Ovary (tissue), 9 donors: Measurements from ENCODE around the gene DGKG. TPM values are rescaled to one million over a fixed set of nuclear protein-coding genes. Genes with fewer than 3 reads are reported as not detected.

Source experiments
- DNase-seq, 5 donors: peaks; one replicate each; pipeline ENCODE4 v3.0.0-alpha.2; 2019 to 2020
- H3K27ac ChIP-seq, 2 donors: fragments of 200-600 bp; one replicate each; pipeline versions ENCODE4 v1.5.1 to v1.8.0; 2019 to 2022
- H3K27me3 ChIP-seq: fragments of 200-600 bp; one replicate; pipeline ENCODE4 v1.8.0; 2022
- H3K36me3 ChIP-seq: fragments of 200-600 bp; sonication (generic); one replicate; pipeline ENCODE4 v1.5.1; 2019
- H3K4me1 ChIP-seq: one replicate; pipeline ENCODE4 v1.8.1; 2013; ENCODE audit warnings: mild to moderate bottlenecking, moderate library complexity; ENCODE audit not compliant: insufficient read depth
- H3K4me3 ChIP-seq: fragments of 200-600 bp; sonication (generic); one replicate; pipeline ENCODE4 v1.5.1; 2017
- H3K9me3 ChIP-seq, 2 donors: fragments of 200-600 bp in 1 of 2; sonication (generic) in 1 of 2; one replicate each; pipeline versions ENCODE4 v1.5.1 to v1.8.1; 2013 to 2019; ENCODE audit warnings: mild to moderate bottlenecking in 1 of 2, moderate library complexity in 1 of 2
- CTCF ChIP-seq, 3 donors: fragments of 450-650 bp in 2 of 3; fragments of 200-600 bp in 1 of 3; IDR thresholded peaks; one replicate each; pipeline versions ENCODE4 v1.5.1 to v1.8.0; 2016 to 2022; ENCODE audit warnings: antibody characterized with exemption in 3 of 3, mild to moderate bottlenecking in 1 of 3
- EP300 ChIP-seq: sonication (generic); formaldehyde crosslinking; IDR thresholded peaks from one replicate; pipeline ENCODE4 v1.6.1; 2017; ENCODE audit warnings: antibody characterized with exemption
- POLR2A ChIP-seq: fragments of 450-650 bp; IDR thresholded peaks from one replicate; pipeline ENCODE4 v1.6.1; 2017; ENCODE audit warnings: antibody characterized with exemption, mild to moderate bottlenecking, moderate library complexity
- WGBS, 3 donors: extraction: QIAGEN DNeasy Blood & Tissue Kit in 1 of 3; methylation state at CpG; one replicate each; pipeline versions ENCODE4 v1.1.5 to v1.1.7; 2013 to 2017; 5-methylcytosine and 5-hydroxymethylcytosine counted together
- intact Hi-C, 4 donors: fragments of 100-400 bp; cut with DNase I; formaldehyde crosslinking; loops; one replicate each; pipeline versions ENCODE4 v1.11.0 to v1.15.1; 2022 to 2023
- polyA plus RNA-seq, 2 donors: library from polyadenylated mRNA; stranded (reverse); fragments of 200-250 nt in 1 of 2; fragments of 350-450 nt in 1 of 2; fragmentation: Illumina TruSeq in 1 of 2; extraction: RNeasy Lipid Tissue Mini Kit (QIAGEN cat#74804) in 1 of 2; gene quantifications; one replicate each; pipeline ENCODE4 v1.2.3, GENCODE V29; 2013 to 2014
- total RNA-seq, 7 donors: library from RNA; depleted of rRNA in 2 of 7; stranded (reverse); fragments of >200 nt in 2 of 7; fragmentation: NEBNext Ultra II Directional in 3 of 7; extraction: Animal tissue kit (Norgen Biotek cat#: 25700) in 3 of 7; gene quantifications; one replicate each; pipeline versions ENCODE4 v1.1.0 to v1.2.4, GENCODE V29; 2016 to 2023
- donor health status: DM: no; HTN: no; CAD: no; lungs with moderate emphysema.
- donor health status: DM: no; HTN: no; CAD: no.
- donor health status: Bipolar disorder and iron deficiency.
- donor health status: DM: yes; HTN: yes; CAD: no.
- donor health status: DM: no; HTN: no; CAD: no.
- donor health status: DM: yes; HTN: yes; CAD: no.

The DGKG gene
- total and polyA plus RNA-seq, 9 donors, result 1.0 to 7.0 (median 4.1) TPM

GRCh38 chr3:186160691-186161243 lies 201.3 kb downstream of the DGKG start:
- intact Hi-C loops, result no loop called here
- H3K9me3 ChIP-seq, result no peaks in the 10 kb centered on the region
- 70 to 72% (median 71%) methylated on average over 12 of the region's 12 CpGs for WGBS, 3 donors
- no peaks in the 10 kb centered on the region for H3K36me3 ChIP-seq
- no peak overlapping the region for H3K4me3 ChIP-seq
- no peaks in the 10 kb centered on the region for H3K4me1 ChIP-seq
- no peak for TF ChIP-seq CTCF (IDR thresholded peaks at IDR 0.05)
- TF ChIP-seq POLR2A, result no peak
- no peak for TF ChIP-seq EP300
- DNase-seq, result no peak
- H3K27ac ChIP-seq, result no peak overlapping the region
- no peaks in the 10 kb centered on the region for H3K27me3 ChIP-seq

- intact Hi-C loops, result no loop called here
- Histone ChIP-seq H3K36me3 (no peaks in the 10 kb centered on the region), H3K27me3 (no peaks in the 10 kb centered on the region), H3K4me1 (no peaks in the 10 kb centered on the region), H3K4me3 (no peak overlapping the region), H3K9me3 (no peaks in the 10 kb centered on the region), H3K27ac (no peak overlapping the region)
- TF ChIP-seq POLR2A (no peak), EP300 (no peak), CTCF (IDR thresholded peaks at IDR 0.05) (no peak)
- no peak for DNase-seq
- WGBS, 3 donors, result 88 to 94% (median 91%) methylated on average over 2 of the region's 2 CpGs
Observed at GRCh38 chr3:186154641-186155040, 207.4 kb downstream of the DGKG start.

GRCh38 chr3:186152889-186153292 lies 209.1 kb downstream of the DGKG start:
- no peak for TF ChIP-seq EP300
- TF ChIP-seq CTCF (IDR thresholded peaks at IDR 0.05), result no peak
- TF ChIP-seq POLR2A, result no peak
- Histone ChIP-seq H3K4me3 (no peak overlapping the region), H3K36me3 (no peaks in the 10 kb centered on the region), H3K27me3 (no peaks in the 10 kb centered on the region), H3K9me3 (no peaks in the 10 kb centered on the region), H3K27ac (no peak overlapping the region), H3K4me1 (no peaks in the 10 kb centered on the region)
- intact Hi-C loops, result no loop called here
- DNase-seq, result no peak
- WGBS, 3 donors, result 77 to 88% (median 82%) methylated on average over 9 of the region's 9 CpGs

GRCh38 chr3:186152361-186152798 lies 209.7 kb downstream of the DGKG start:
- Histone ChIP-seq H3K9me3 (no peaks in the 10 kb centered on the region), H3K27me3 (no peaks in the 10 kb centered on the region), H3K4me3 (no peak overlapping the region), H3K4me1 (no peaks in the 10 kb centered on the region), H3K27ac (no peak overlapping the region), H3K36me3 (no peaks in the 10 kb centered on the region)
- intact Hi-C loops, result no loop called here
- WGBS, 3 donors, result 65 to 74% (median 72%) methylated on average over 8 of the region's 8 CpGs
- TF ChIP-seq EP300 (no peak), POLR2A (no peak), CTCF (IDR thresholded peaks at IDR 0.05) (no peak)
- DNase-seq, result no peak
